ENCODE results near the gene MAGEA11.
"Not testable (repeated sequence)": the region's sequence is repeated elsewhere in the genome, so short reads cannot be mapped to it uniquely, and the experiment has no call there.

MAGEA11 gene

GRCh38 chrX:149718757-149719156, 6.9 kb downstream of the MAGEA11 start:
- no peak for DNase-seq (ENCODE audit: low read depth)

- no peak for DNase-seq (ENCODE audit: low read depth)
Measured at GRCh38 chrX:149720021-149720689, 8.3 kb downstream of the MAGEA11 start.

- DNase-seq (ENCODE audit: low read depth), result not testable (repeated sequence)
Measured at GRCh38 chrX:149721241-149721640, 9.4 kb downstream of the MAGEA11 start.

GRCh38 chrX:149721778-149722177, 9.9 kb downstream of the MAGEA11 start:
- DNase-seq (ENCODE audit: low read depth), result no peak

- not testable (repeated sequence) for DNase-seq (ENCODE audit: low read depth)
Measured at GRCh38 chrX:149723583-149724118, 11.8 kb downstream of the MAGEA11 start.

GRCh38 chrX:149727308-149727707, 15.4 kb downstream of the MAGEA11 start:
- DNase-seq (ENCODE audit: low read depth), result not testable (repeated sequence)

- not testable (repeated sequence) for DNase-seq (ENCODE audit: low read depth)
Measured at GRCh38 chrX:149742269-149742668, 30.4 kb downstream of the MAGEA11 start.

- not testable (repeated sequence) for DNase-seq (ENCODE audit: low read depth)
Measured at GRCh38 chrX:149746390-149747007, 34.6 kb downstream of the MAGEA11 start.

GRCh38 chrX:149757206-149758067, 45.6 kb downstream of the MAGEA11 start:
- DNase-seq (ENCODE audit: low read depth), result no peak

GRCh38 chrX:149758068-149758714, 46.3 kb downstream of the MAGEA11 start:
- DNase-seq (ENCODE audit: low read depth), result no peak

GRCh38 chrX:149758715-149759078, 46.8 kb downstream of the MAGEA11 start:
- not testable (repeated sequence) for DNase-seq (ENCODE audit: low read depth)

- DNase-seq (ENCODE audit: low read depth), result no peak
Measured at GRCh38 chrX:149759824-149760223, 48.0 kb downstream of the MAGEA11 start.

GRCh38 chrX:149760965-149761364, 49.1 kb downstream of the MAGEA11 start:
- DNase-seq (ENCODE audit: low read depth), result no peak

GRCh38 chrX:149761858-149762674, 50.2 kb downstream of the MAGEA11 start:
- DNase-seq (ENCODE audit: low read depth), result not testable (repeated sequence)

- DNase-seq (ENCODE audit: low read depth), result no peak
Measured at GRCh38 chrX:149762696-149763614, 51.1 kb downstream of the MAGEA11 start.
